Measurements from ENCODE around the gene PSMD13.

PSMD13 gene

DNA sequence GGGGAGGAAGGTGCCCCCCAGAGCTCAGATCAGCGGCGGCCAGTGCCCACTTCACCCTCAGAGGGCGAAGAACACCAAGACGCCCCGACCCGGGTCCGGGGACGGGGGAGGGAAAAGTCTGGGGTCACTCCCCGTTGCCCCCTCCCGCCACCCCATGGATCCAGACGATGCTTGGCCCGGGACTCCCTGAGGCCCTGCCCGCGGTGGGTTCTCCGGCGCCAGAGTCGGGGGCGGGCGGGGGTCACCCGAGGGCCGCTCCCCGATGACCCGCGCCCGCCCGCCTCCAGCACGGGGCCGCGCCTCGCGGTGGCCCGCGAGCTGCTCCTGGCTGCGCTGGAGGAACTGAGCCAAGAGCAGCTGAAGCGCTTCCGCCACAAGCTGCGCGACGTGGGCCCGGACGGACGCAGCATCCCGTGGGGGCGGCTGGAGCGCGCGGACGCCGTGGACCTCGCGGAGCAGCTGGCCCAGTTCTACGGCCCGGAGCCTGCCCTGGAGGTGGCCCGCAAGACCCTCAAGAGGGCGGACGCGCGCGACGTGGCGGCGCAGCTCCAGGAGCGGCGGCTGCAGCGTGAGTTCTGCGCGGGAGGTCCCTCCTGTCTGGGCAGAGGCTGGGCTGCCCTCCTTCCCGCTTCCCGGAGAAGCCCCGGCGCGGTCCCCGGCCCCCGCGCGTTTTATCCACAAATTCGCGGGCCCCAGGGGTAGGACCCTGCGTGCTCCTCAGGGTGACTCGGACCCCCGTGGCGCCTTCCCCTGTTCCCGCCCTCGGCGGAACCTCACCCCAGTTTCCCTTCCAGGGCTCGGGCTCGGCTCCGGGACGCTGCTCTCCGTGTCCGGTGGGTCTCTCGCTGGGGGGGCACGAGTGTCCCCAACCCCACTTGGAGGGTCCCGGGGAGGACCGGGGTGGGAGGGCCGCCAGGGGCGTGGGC lies 42.5 kb downstream of the PSMD13 start:
- H3K4me3 ChIP-seq (ENCODE audit: control insufficient read depth, low read depth, low read length): no peak overlapping the region
- TF ChIP-seq, protein P1, sequence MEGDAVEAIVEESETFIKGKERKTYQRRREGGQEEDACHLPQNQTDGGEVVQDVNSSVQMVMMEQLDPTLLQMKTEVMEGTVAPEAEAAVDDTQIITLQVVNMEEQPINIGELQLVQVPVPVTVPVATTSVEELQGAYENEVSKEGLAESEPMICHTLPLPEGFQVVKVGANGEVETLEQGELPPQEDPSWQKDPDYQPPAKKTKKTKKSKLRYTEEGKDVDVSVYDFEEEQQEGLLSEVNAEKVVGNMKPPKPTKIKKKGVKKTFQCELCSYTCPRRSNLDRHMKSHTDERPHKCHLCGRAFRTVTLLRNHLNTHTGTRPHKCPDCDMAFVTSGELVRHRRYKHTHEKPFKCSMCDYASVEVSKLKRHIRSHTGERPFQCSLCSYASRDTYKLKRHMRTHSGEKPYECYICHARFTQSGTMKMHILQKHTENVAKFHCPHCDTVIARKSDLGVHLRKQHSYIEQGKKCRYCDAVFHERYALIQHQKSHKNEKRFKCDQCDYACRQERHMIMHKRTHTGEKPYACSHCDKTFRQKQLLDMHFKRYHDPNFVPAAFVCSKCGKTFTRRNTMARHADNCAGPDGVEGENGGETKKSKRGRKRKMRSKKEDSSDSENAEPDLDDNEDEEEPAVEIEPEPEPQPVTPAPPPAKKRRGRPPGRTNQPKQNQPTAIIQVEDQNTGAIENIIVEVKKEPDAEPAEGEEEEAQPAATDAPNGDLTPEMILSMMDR (conservative IDR thresholded peaks at IDR 0.05; ENCODE audit: control insufficient read depth, insufficient read depth, low read depth, low read length): no peak
- DNase-seq (ENCODE audit: low read depth): no peak

DNA sequence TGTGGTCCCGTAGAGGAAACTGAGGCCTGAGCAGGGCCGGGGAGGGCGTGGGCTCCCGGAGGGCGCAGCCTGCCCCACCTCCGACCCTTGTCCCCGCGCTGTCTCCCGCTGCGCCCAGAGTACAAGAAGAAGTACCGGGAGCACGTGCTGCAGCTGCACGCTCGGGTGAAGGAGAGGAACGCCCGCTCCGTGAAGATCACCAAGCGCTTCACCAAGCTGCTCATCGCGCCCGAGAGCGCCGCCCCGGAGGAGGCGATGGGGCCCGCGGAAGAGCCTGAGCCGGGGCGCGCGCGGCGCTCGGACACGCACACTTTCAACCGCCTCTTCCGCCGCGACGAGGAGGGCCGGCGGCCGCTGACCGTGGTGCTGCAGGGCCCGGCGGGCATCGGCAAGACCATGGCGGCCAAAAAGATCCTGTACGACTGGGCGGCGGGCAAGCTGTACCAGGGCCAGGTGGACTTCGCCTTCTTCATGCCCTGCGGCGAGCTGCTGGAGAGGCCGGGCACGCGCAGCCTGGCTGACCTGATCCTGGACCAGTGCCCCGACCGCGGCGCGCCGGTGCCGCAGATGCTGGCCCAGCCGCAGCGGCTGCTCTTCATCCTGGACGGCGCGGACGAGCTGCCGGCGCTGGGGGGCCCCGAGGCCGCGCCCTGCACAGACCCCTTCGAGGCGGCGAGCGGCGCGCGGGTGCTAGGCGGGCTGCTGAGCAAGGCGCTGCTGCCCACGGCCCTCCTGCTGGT lies 43.4 kb downstream of the PSMD13 start:
- TF ChIP-seq, protein P1 (conservative IDR thresholded peaks at IDR 0.05; ENCODE audit: control insufficient read depth, insufficient read depth, low read depth, low read length): no peak
- peak; percentile 9 for DNase-seq (ENCODE audit: low read depth)
- H3K4me3 ChIP-seq (ENCODE audit: control insufficient read depth, low read depth, low read length): no peak overlapping the region

DNA sequence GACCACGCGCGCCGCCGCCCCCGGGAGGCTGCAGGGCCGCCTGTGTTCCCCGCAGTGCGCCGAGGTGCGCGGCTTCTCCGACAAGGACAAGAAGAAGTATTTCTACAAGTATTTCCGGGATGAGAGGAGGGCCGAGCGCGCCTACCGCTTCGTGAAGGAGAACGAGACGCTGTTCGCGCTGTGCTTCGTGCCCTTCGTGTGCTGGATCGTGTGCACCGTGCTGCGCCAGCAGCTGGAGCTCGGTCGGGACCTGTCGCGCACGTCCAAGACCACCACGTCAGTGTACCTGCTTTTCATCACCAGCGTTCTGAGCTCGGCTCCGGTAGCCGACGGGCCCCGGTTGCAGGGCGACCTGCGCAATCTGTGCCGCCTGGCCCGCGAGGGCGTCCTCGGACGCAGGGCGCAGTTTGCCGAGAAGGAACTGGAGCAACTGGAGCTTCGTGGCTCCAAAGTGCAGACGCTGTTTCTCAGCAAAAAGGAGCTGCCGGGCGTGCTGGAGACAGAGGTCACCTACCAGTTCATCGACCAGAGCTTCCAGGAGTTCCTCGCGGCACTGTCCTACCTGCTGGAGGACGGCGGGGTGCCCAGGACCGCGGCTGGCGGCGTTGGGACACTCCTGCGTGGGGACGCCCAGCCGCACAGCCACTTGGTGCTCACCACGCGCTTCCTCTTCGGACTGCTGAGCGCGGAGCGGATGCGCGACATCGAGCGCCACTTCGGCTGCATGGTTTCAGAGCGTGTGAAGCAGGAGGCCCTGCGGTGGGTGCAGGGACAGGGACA lies 44.1 kb downstream of the PSMD13 start:
- H3K4me3 ChIP-seq (ENCODE audit: control insufficient read depth, low read depth, low read length): no peak overlapping the region
- TF ChIP-seq, protein P1 (conservative IDR thresholded peaks at IDR 0.05; ENCODE audit: control insufficient read depth, insufficient read depth, low read depth, low read length): no peak
- DNase-seq (ENCODE audit: low read depth): no peak

DNA sequence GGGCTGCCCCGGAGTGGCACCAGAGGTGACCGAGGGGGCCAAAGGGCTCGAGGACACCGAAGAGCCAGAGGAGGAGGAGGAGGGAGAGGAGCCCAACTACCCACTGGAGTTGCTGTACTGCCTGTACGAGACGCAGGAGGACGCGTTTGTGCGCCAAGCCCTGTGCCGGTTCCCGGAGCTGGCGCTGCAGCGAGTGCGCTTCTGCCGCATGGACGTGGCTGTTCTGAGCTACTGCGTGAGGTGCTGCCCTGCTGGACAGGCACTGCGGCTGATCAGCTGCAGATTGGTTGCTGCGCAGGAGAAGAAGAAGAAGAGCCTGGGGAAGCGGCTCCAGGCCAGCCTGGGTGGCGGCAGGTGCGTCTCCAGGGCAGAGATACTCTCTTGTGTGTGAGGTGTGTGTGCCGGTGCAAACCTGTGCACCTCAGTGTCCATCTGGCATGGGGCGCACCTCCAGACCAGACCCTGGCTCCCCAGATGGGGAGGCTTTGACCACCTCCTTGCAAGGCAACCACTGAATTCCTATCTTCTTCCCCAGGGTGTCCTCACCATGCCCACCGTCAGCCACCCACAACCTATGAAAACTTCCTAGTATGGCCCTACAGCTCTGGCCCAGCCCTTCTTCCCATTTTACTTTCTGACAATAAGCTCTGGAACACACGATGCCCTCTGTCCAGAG lies 44.8 kb downstream of the PSMD13 start:
- no peak for DNase-seq (ENCODE audit: low read depth)
- no peak overlapping the region for H3K4me3 ChIP-seq (ENCODE audit: control insufficient read depth, low read depth, low read length)
- TF ChIP-seq, protein P1 (conservative IDR thresholded peaks at IDR 0.05; ENCODE audit: control insufficient read depth, insufficient read depth, low read depth, low read length): no peak

DNA sequence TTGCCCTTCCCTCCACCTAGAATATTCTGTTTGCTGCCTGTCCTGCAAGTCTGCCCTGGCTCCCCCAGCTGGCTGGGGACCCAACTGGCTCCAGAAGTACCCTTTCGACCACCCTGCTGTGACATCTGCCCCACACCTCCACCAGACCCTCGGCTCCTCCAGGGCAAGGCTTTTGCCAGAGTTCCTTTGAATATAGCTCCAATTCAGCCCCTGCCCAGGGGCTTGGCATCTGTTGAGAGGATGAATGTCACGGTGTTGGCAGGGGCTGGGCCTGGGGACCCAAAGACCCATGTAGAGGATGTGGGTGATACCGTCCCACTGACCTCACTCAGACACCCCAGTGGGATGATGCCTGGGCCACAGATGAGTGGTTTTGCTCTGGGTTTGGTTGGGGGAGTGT lies 45.4 kb downstream of the PSMD13 start:
- TF ChIP-seq, protein P1 (conservative IDR thresholded peaks at IDR 0.05; ENCODE audit: control insufficient read depth, insufficient read depth, low read depth, low read length): no peak
- no peak overlapping the region for H3K4me3 ChIP-seq (ENCODE audit: control insufficient read depth, low read depth, low read length)
- no peak for DNase-seq (ENCODE audit: low read depth)

Measured in fibroblast of mammary gland (primary cell).